GM23338 (cell line): ENCODE measurements around the gene ZSWIM3.

Source experiments
- CTCF ChIP-seq, 2 experiments: fragments of 200-600 bp in 1 of 2; sonication (generic) in 1 of 2; conservative IDR thresholded peaks; 2 replicates each; pipeline versions ENCODE4 v1.5.1 to v1.6.1; 2016 to 2017; ENCODE audit warnings: antibody characterized with exemption in 2 of 2, low read depth in 2 of 2, mild to moderate bottlenecking in 2 of 2, moderate library complexity in 1 of 2
- EZH2 ChIP-seq: fragments of 200-600 bp; sonication (generic); IDR thresholded peaks from one replicate; pipeline ENCODE4 v1.8.0; 2017; ENCODE audit warnings: antibody characterized with exemption, mild to moderate bottlenecking, low read depth; ENCODE audit not compliant: unreplicated experiment
- EZH2phosphoT487 ChIP-seq: fragments of 200-600 bp; sonication (generic); IDR thresholded peaks from one replicate; pipeline ENCODE4 v1.8.1; 2018; ENCODE audit warnings: antibody characterized with exemption; ENCODE audit not compliant: unreplicated experiment
- NANOG ChIP-seq: IDR thresholded peaks from 2 replicates; pipeline ENCODE4 v1.6.1; 2016; ENCODE audit warnings: antibody characterized with exemption, borderline replicate concordance

DNA sequence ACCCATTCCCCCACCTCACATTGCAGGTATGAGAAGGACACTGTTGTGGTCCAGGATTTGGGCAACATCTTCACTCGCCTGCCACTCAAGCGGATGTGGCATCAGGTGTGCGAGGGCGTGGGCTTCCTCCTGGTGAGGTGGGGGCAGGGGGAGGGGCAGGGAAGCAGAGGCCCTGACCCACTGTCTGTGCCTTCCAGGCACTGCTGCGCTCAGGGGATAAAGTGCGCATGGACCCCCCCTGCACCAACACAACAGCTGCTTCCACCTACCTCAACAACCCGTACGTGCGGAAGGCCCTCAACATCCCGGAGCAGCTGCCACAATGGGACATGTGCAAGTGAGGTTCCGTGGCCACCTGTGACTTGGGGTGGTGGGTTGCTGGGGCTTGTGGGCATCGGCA lies 37.4 kb downstream of the ZSWIM3 start:
- TF ChIP-seq CTCF (conservative IDR thresholded peaks at IDR 0.05; ENCODE audit: low read depth in 2 of 2) = no peak
- TF ChIP-seq EZH2 = no peak
- TF ChIP-seq NANOG = no peak
- no peak for TF ChIP-seq EZH2phosphoT487
